ENCODE data around the gene SLC26A6. TPM values are rescaled to one million over a fixed set of nuclear protein-coding genes. Genes with fewer than 3 reads are reported as not detected.

SLC26A6 gene, protein sequence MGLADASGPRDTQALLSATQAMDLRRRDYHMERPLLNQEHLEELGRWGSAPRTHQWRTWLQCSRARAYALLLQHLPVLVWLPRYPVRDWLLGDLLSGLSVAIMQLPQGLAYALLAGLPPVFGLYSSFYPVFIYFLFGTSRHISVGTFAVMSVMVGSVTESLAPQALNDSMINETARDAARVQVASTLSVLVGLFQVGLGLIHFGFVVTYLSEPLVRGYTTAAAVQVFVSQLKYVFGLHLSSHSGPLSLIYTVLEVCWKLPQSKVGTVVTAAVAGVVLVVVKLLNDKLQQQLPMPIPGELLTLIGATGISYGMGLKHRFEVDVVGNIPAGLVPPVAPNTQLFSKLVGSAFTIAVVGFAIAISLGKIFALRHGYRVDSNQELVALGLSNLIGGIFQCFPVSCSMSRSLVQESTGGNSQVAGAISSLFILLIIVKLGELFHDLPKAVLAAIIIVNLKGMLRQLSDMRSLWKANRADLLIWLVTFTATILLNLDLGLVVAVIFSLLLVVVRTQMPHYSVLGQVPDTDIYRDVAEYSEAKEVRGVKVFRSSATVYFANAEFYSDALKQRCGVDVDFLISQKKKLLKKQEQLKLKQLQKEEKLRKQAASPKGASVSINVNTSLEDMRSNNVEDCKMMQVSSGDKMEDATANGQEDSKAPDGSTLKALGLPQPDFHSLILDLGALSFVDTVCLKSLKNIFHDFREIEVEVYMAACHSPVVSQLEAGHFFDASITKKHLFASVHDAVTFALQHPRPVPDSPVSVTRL
- total RNA-seq: 21.0 and 45.5 TPM in 2 replicates

GRCh38 chr3:48635222-48636021 lies at the start of gene SLC26A6:
Gene SLC26A6 (minus strand): TSS chr3:48635461. CDS start chr3:48635393, 68 bp downstream.
- DNase-seq (ENCODE audit: low read depth): peak; percentile 84

- DNase-seq (ENCODE audit: low read depth): no peak
Measured at GRCh38 chr3:48684480-48685143, 49.4 kb upstream of the SLC26A6 start.

GRCh38 chr3:48684054-48684349 lies 48.7 kb upstream of the SLC26A6 start:
- DNase-seq (ENCODE audit: low read depth): no peak

DNA sequence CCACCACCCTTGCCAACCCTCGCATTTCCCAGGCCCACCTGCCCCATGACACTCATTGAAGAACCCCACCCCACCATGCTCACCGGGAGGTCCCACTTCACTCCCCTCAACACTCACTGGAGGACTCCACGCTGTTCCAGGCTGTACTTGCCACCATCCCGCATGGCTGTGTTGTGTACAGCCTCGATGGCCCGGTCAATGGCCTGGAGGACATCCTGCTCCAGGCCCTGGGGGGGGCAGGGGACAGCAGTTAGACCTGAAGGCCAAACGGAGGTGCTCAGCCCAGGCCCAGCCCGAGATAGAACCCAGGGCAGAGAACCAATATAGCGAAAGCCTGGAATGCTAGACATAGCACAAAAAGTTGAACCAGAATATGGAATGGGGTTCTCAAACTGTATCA lies 47.5 kb upstream of the SLC26A6 start:
- DNase-seq (ENCODE audit: low read depth): no peak

DNA sequence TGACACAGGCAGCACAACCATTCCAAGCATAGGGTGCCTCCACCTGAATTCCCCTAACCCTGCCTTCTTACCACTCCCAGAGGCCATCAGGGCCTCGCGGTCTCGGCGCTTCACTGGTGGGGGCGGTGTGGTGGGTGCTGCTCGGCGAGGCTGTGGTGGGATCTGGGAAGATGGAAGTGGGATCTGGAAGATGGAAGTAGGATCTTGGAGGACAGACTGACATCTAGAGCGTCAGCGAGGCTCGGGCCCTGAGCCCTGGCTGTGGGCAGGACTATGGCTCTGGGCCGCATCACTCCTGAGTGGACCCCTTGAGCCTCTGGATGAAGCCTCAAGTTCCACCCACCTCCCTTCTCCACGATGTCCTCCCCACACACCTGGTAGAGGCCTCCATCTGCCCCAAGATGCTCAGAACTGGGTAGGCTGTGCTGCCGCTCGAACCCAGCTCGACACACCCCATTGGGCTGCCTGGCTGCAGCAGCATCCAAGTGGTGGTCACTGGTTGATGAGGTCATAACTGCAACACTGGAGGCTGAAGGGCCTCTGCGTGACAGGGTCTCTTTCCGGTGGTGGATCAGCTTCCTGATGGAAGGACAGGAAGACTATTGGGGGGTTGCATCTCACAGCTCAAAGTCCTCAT lies 46.8 kb upstream of the SLC26A6 start:
- DNase-seq (ENCODE audit: low read depth): no peak

DNA sequence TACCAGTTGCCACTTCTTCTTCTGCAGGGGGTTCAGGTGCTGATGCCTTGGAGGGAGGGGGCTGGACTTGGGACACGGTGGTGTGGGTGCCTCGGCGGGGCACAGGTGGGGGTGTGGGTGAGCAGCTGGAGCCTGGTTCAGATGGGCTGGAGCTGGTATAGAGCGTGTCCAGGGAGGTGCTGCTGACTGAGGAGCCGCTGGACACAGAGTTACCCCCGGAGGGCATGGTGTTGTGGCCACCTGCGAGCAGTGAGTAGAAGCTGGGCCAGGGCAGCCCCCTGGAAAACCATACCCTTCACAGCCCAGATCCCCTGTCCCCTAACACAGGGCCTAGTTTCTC lies 46.2 kb upstream of the SLC26A6 start:
- no peak for DNase-seq (ENCODE audit: low read depth)

- no peak for DNase-seq (ENCODE audit: low read depth)
Measured at GRCh38 chr3:48680811-48681540, 45.7 kb upstream of the SLC26A6 start.

GRCh38 chr3:48679411-48680391 lies 44.4 kb upstream of the SLC26A6 start:
- DNase-seq (ENCODE audit: low read depth): no peak

GRCh38 chr3:48678566-48679380 lies 43.5 kb upstream of the SLC26A6 start:
- no peak for DNase-seq (ENCODE audit: low read depth)

- DNase-seq (ENCODE audit: low read depth): no peak
Measured at GRCh38 chr3:48678056-48678455, 42.8 kb upstream of the SLC26A6 start.

DNA sequence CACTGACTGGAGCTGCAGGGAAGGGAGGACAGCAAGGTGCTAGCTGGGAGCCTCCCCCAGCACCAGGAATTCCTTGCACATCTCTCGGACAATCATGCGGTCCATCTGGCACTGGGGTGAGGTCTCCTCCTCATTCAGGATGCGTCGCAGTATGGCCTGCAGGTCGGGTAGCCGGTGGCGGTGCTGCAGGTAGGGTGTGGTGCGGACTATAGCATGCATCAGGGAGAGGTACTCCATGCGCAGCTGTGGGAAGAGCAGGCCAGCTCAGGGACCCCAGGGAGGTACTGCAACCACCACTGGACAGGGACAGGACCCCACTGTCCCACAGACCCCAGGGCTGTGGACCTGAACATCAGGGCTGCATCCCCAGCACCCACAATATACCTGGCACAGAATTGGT lies 39.2 kb upstream of the SLC26A6 start:
- DNase-seq (ENCODE audit: low read depth): no peak

DNA sequence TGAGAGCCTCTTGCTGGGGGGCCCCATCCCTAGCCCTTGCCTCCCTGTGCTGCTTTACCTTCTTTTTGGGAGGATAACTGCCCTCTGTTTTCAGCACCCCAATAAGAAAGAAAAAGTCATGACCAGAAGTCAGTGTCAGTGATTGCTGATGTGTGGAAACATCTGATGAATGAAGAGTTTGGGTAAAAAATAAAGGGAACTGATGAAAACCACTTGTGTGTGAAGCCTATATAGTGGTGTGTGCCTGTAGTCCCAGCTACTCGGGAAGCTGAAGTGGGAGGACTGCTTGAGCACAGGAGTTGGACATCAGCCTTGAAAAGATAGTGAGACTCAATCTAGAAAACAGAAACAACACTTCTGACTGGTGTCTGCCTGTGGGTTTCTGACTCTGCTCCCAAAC lies 37.3 kb upstream of the SLC26A6 start:
- no peak for DNase-seq (ENCODE audit: low read depth)

DNA sequence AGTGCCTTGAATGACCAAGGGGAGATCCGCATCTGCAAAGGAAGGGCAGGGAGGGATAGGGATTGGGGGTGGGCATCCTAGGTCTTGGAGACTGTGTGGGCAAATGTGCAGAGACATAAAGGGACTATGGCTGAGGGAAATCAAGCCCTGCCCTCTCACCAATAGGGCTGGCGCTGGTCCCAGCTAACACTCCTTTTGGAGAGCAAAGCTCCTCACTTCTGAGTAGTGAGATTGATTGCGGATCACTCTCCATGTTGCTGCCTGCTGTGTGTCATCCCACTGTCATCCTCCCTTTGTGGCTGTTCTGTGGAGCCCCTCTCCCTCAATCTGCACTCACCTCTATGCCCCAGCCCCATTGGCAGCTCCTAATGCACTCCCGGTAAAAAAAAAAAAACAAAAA lies 29.7 kb upstream of the SLC26A6 start:
- no peak for DNase-seq (ENCODE audit: low read depth)

- no peak for DNase-seq (ENCODE audit: low read depth)
Measured at GRCh38 chr3:48664313-48664644, 29.0 kb upstream of the SLC26A6 start.

GRCh38 chr3:48663489-48664312 lies 28.4 kb upstream of the SLC26A6 start:
- peak; percentile 95 for DNase-seq (ENCODE audit: low read depth)

DNA sequence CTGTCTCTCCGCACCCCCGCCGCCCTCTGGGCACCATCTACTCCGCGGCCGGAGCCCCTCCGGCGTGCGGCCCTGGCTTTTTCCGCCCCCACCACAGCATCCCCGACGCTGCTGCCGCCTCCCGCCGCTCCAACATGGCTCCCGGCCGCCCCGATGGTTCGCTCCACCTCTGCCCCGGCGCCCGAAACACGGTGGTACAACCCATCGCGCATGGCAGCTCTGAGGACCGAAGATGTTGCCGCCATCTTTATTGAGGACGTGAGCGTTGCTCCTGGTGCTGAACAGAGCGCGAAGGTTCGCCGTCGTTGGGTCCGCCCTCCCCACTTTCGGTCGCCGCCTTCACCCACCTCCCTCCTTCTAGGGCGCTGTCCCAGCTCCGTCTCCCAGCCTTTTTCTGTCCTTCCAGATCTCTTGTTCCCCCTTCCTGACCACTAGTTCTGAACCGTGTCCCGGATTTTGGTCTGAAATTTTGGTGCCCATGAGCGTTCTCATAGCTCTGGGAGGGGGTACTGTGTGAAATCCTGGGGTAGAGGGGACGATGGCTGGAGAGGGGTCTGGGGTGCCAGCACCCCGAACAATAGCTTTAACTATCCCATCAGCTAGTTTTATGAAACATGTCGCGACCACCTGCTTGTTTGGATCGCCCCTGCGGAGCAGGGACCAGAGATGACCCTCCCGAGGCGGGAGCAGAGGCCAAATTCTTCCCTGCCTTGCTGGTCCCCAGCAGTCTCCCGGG lies 27.7 kb upstream of the SLC26A6 start, which contains the start of gene CELSR3:
Gene CELSR3, minus strand, starts transcription at position 134 of the 736 bp plus-strand sequence. CDS start 252 bp downstream, outside the sequence.
- peak; percentile 73 for DNase-seq (ENCODE audit: low read depth)

GRCh38 chr3:48662145-48662752 lies 27.0 kb upstream of the SLC26A6 start:
- no peak for DNase-seq (ENCODE audit: low read depth)
